PC-9 (cell line): ENCODE measurements around the gene ANKRD44.

Source experiments
- EZH2 ChIP-seq: fragments of 200-600 bp; sonication (generic); IDR thresholded peaks from 2 replicates; pipeline ENCODE4 v1.8.0; 2017; ENCODE audit warnings: antibody characterized with exemption, low read depth
- TF ChIP-seq, protein P1 (sequence below): fragments of 200-600 bp; sonication (generic); conservative IDR thresholded peaks from 2 replicates; pipeline ENCODE4 v1.6.1; 2017; ENCODE audit warnings: mixed run types, antibody characterized with exemption, mild to moderate bottlenecking, moderate library complexity

DNA sequence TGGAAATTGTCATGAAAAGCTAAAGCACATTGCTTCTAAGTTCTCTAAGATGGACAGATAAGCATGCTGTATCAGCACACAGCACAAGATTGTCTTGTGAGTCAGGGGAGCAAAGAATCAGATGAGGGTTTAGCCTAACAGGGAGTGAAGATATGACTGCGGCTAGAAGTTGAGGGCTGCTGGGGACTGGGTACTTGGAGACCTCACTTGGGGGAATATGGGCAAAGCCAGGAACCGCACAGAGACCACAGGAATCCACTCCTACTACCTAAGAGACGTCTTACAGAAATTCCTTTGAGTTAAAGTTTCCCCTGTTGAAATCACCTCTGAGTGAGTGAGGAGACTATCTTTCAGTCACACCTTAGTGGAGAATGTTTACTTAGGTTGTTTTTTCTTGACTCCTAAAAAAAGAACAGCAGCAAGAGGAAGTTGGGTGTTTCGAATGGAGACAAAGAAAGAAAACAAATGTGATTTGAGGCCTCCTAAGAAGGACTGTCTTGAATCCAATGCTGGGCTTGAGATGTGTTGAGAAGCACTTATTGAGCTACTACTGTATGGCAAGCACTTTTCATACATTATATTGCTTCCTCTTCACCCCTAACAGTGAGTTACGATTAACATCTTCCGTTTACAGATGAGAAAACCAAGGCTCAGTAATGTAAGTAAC is 100.7 kb downstream of the ANKRD44 start:
- TF ChIP-seq, protein P1, sequence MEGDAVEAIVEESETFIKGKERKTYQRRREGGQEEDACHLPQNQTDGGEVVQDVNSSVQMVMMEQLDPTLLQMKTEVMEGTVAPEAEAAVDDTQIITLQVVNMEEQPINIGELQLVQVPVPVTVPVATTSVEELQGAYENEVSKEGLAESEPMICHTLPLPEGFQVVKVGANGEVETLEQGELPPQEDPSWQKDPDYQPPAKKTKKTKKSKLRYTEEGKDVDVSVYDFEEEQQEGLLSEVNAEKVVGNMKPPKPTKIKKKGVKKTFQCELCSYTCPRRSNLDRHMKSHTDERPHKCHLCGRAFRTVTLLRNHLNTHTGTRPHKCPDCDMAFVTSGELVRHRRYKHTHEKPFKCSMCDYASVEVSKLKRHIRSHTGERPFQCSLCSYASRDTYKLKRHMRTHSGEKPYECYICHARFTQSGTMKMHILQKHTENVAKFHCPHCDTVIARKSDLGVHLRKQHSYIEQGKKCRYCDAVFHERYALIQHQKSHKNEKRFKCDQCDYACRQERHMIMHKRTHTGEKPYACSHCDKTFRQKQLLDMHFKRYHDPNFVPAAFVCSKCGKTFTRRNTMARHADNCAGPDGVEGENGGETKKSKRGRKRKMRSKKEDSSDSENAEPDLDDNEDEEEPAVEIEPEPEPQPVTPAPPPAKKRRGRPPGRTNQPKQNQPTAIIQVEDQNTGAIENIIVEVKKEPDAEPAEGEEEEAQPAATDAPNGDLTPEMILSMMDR, result no peak
- TF ChIP-seq EZH2, result no peak
